Mesendoderm (in vitro differentiated cells): Measurements from ENCODE around the gene NOTCH4.
"Not testable (repeated sequence)": the region's sequence is repeated elsewhere in the genome, so short reads cannot be mapped to it uniquely, and the experiment has no call there.

Source experiments
- DNase-seq: peaks from one replicate; pipeline ENCODE4 v3.0.0; 2013
- H2AK5ac ChIP-seq: 2 replicates; pipeline ENCODE4 v1.6.1; 2013; ENCODE audit warnings: low read length, inconsistent platforms
- H2BK120ac ChIP-seq: 2 replicates; pipeline ENCODE4 v1.6.1; 2013; ENCODE audit warnings: low read depth, mild to moderate bottlenecking, low read length, moderate library complexity, mixed read lengths
- H2BK15ac ChIP-seq: replicated peaks from 2 replicates; pipeline ENCODE4 v1.6.1; 2013; ENCODE audit warnings: low read depth, mild to moderate bottlenecking, moderate library complexity
- H2BK5ac ChIP-seq: 2 replicates; pipeline ENCODE4 v1.6.1; 2013; ENCODE audit warnings: low read length, inconsistent platforms
- H3K18ac ChIP-seq: 2 replicates; pipeline ENCODE4 v1.6.1; 2013; ENCODE audit warnings: mild to moderate bottlenecking, low read length, mixed read lengths
- H3K23ac ChIP-seq: one replicate; pipeline ENCODE4 v1.6.1; 2013; ENCODE audit warnings: low read length
- H3K27ac ChIP-seq: 2 replicates; pipeline ENCODE4 v1.5.1; 2013; ENCODE audit warnings: low read depth, mild to moderate bottlenecking, inconsistent platforms, low read length, moderate library complexity
- H3K27me3 ChIP-seq: 2 replicates; pipeline ENCODE4 v1.6.1; 2013; ENCODE audit warnings: low read length, control low read depth, mild to moderate bottlenecking, inconsistent platforms; ENCODE audit not compliant: insufficient read depth, poor library complexity
- H3K36me3 ChIP-seq: 2 replicates; pipeline ENCODE4 v1.6.1; 2013; ENCODE audit warnings: low read length, inconsistent platforms; ENCODE audit not compliant: control insufficient read depth, insufficient read depth
- H3K4ac ChIP-seq: one replicate; pipeline ENCODE4 v1.6.1; 2013; ENCODE audit warnings: low read depth, mild to moderate bottlenecking, low read length, moderate library complexity
- H3K4me1 ChIP-seq: 2 replicates; pipeline ENCODE4 v1.6.1; 2013; ENCODE audit warnings: low read depth, low read length, inconsistent platforms; ENCODE audit not compliant: control insufficient read depth
- H3K4me2 ChIP-seq: 2 replicates; pipeline ENCODE4 v1.6.1; 2013; ENCODE audit warnings: low read length
- H3K4me3 ChIP-seq: 2 replicates; pipeline ENCODE4 v1.5.1; 2013; ENCODE audit warnings: mild to moderate bottlenecking, low read length
- H3K56ac ChIP-seq: one replicate; pipeline ENCODE4 v1.6.1; 2013; ENCODE audit warnings: low read length
- H3K79me1 ChIP-seq: 2 replicates; pipeline ENCODE4 v1.6.1; 2013; ENCODE audit warnings: low read length, inconsistent platforms
- H3K79me2 ChIP-seq: 2 replicates; pipeline ENCODE4 v1.6.1; 2013; ENCODE audit warnings: mild to moderate bottlenecking, low read length; ENCODE audit not compliant: control insufficient read depth, insufficient read depth
- H3K9ac ChIP-seq: 2 replicates; pipeline ENCODE4 v1.6.1; 2013; ENCODE audit warnings: low read length, inconsistent platforms
- H4K5ac ChIP-seq: one replicate; pipeline ENCODE4 v1.6.1; 2013; ENCODE audit warnings: low read length
- H4K8ac ChIP-seq: one replicate; pipeline ENCODE4 v1.6.1; 2013; ENCODE audit warnings: low read depth, mild to moderate bottlenecking, control low read depth, low read length, moderate library complexity
- WGBS: extraction: QIAGEN DNeasy Blood & Tissue Kit; methylation state at CpG from one replicate; pipeline ENCODE4 v1.1.7; 2013; ENCODE audit warnings: low lambda C conversion rate, missing lambda C conversion rate; ENCODE audit not compliant: insufficient coverage; ENCODE audit errors: extremely low coverage; 5-methylcytosine and 5-hydroxymethylcytosine counted together

The NOTCH4 gene

DNA sequence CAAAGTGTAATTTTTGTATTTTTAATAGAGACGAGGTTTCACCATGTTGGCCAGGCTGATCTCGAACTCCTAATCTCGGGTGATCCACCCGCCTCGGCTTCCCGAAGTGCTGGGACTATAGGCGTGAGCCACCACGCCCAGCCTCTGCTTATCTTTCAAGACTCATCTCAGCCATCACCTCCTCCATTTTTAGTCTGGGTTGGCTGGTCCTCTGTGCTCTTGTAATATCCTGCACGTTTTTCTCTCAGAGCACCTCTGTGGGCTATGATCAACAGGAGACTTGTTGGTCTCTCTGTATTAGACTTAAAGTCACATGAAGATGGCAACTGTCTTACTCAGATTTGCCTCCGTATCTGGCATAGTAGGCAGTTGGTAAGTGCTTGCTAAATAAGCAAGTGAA, 7.6 kb downstream of the NOTCH4 start:
- Histone ChIP-seq H2BK15ac (no peak overlapping the region), H4K8ac (no peak overlapping the region), H3K56ac (no peak overlapping the region), H3K27ac (no peak overlapping the region), H3K79me1 (no peaks in the 10 kb centered on the region), H3K4me2 (no peak overlapping the region), H2AK5ac (no peak overlapping the region), H3K4me3 (no peak overlapping the region), H3K9ac (no peak overlapping the region), H3K27me3 (no peaks in the 10 kb centered on the region), H3K4ac (no peak overlapping the region), H4K5ac (no peak overlapping the region), H3K4me1 (no peaks in the 10 kb centered on the region), H2BK120ac (no peak overlapping the region), H2BK5ac (no peak overlapping the region), H3K18ac (no peak overlapping the region), H3K79me2 (no peaks in the 10 kb centered on the region), H3K36me3 (no peaks in the 10 kb centered on the region), H3K23ac (no peak overlapping the region)
- no CpG with 5 or more reads among the region's 10 CpGs for WGBS
- DNase-seq = no peak

DNA sequence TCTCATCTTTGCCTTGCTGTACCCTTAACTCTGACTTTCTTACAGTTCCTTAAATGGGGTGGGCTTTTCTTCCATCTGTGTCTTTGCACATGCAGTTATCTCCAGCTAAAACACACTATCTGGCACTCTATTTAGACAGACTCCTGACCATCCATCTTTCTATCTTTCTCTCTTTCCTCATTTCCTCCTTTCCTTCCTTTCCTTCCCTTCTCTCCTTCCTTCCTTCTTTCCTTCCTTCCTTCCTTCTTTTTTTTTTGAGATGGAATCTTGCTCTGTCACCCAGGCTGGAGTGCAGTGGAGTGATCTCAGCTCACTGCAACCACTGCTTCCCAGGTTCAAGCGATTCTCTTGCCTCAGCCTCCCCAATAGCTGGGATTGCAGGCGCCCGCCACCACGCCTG, 8.2 kb downstream of the NOTCH4 start:
- DNase-seq = no peak
- Histone ChIP-seq H3K36me3 (no peaks in the 10 kb centered on the region), H3K4ac (no peak overlapping the region), H4K8ac (no peak overlapping the region), H3K79me2 (no peaks in the 10 kb centered on the region), H3K79me1 (no peaks in the 10 kb centered on the region), H4K5ac (no peak overlapping the region), H3K23ac (no peak overlapping the region), H2BK120ac (no peak overlapping the region), H3K27ac (no peak overlapping the region), H2BK15ac (no peak overlapping the region), H3K4me2 (no peak overlapping the region), H3K56ac (no peak overlapping the region), H3K9ac (no peak overlapping the region), H2AK5ac (no peak overlapping the region), H3K27me3 (no peaks in the 10 kb centered on the region), H2BK5ac (no peak overlapping the region), H3K4me1 (no peaks in the 10 kb centered on the region), H3K4me3 (no peak overlapping the region), H3K18ac (no peak overlapping the region)
- WGBS = no CpG with 5 or more reads among the region's 4 CpGs

DNA sequence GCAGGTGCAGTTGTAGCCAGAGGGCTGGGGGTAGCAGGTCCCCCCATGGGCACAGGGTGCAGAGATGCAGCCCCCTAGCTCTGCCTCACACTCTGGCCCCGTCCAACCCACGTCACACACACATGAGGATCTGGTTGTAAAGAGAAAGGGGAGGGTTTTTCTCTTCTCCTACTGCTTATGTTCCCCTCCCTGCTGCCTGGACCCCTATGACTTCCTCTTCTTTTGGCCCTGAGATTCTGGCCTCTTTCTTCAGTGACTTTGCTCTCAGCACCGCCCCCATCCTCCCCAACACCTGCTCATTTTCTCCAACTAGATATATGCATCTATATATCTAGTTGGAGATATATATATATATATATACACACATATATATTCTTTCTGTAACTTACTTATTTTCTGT, 9.7 kb downstream of the NOTCH4 start:
- H4K5ac ChIP-seq = no peak overlapping the region
- no peak overlapping the region for H3K4me2 ChIP-seq
- H3K9ac ChIP-seq = no peak overlapping the region
- no peak overlapping the region for H4K8ac ChIP-seq
- H2AK5ac ChIP-seq = no peak overlapping the region
- no peak overlapping the region for H3K4me3 ChIP-seq
- no peaks in the 10 kb centered on the region for H3K4me1 ChIP-seq
- no peaks in the 10 kb centered on the region for H3K79me1 ChIP-seq
- H3K23ac ChIP-seq = no peak overlapping the region
- no peak overlapping the region for H2BK5ac ChIP-seq
- no peak for DNase-seq
- no peak overlapping the region for H3K27ac ChIP-seq
- no peak overlapping the region for H3K56ac ChIP-seq
- H3K18ac ChIP-seq = no peak overlapping the region
- no peaks in the 10 kb centered on the region for H3K36me3 ChIP-seq
- no peak overlapping the region for H2BK15ac ChIP-seq
- no peaks in the 10 kb centered on the region for H3K27me3 ChIP-seq
- no CpG with 5 or more reads among the region's 3 CpGs for WGBS
- no peak overlapping the region for H2BK120ac ChIP-seq
- H3K4ac ChIP-seq = no peak overlapping the region
- no peaks in the 10 kb centered on the region for H3K79me2 ChIP-seq

DNA sequence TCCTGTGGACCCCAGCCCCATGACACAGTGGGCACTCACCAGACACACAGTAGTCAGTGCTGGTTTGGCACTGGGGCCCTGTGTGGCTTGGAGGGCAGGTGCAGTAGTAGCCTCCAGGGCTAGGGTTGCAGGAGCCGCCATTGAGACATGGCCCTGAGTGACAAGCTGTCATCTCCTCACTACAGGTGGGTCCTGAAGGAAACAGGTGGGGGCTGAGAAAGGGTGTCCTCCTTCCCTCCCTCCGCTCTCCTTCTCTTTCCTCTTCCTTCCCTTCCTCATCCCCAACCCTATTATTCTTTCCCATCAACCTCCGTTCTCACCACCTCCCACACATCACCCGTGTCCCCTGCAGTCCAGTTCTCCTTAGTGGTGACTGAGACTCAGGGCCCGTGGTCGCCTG, 10.2 kb downstream of the NOTCH4 start:
- no peak overlapping the region for H2AK5ac ChIP-seq
- H3K4me3 ChIP-seq = no peak overlapping the region
- H3K9ac ChIP-seq = no peak overlapping the region
- H3K27me3 ChIP-seq = no peaks in the 10 kb centered on the region
- no peak overlapping the region for H3K27ac ChIP-seq
- WGBS = no CpG with 5 or more reads among the region's 6 CpGs
- H3K4ac ChIP-seq = no peak overlapping the region
- H3K18ac ChIP-seq = no peak overlapping the region
- H3K56ac ChIP-seq = no peak overlapping the region
- H3K4me1 ChIP-seq = no peaks in the 10 kb centered on the region
- H3K23ac ChIP-seq = no peak overlapping the region
- no peak for DNase-seq
- no peak overlapping the region for H2BK15ac ChIP-seq
- no peak overlapping the region for H4K8ac ChIP-seq
- H3K79me1 ChIP-seq = no peaks in the 10 kb centered on the region
- H3K79me2 ChIP-seq = no peaks in the 10 kb centered on the region
- H2BK120ac ChIP-seq = no peak overlapping the region
- H4K5ac ChIP-seq = no peak overlapping the region
- H3K36me3 ChIP-seq = no peaks in the 10 kb centered on the region
- no peak overlapping the region for H2BK5ac ChIP-seq
- H3K4me2 ChIP-seq = no peak overlapping the region

DNA sequence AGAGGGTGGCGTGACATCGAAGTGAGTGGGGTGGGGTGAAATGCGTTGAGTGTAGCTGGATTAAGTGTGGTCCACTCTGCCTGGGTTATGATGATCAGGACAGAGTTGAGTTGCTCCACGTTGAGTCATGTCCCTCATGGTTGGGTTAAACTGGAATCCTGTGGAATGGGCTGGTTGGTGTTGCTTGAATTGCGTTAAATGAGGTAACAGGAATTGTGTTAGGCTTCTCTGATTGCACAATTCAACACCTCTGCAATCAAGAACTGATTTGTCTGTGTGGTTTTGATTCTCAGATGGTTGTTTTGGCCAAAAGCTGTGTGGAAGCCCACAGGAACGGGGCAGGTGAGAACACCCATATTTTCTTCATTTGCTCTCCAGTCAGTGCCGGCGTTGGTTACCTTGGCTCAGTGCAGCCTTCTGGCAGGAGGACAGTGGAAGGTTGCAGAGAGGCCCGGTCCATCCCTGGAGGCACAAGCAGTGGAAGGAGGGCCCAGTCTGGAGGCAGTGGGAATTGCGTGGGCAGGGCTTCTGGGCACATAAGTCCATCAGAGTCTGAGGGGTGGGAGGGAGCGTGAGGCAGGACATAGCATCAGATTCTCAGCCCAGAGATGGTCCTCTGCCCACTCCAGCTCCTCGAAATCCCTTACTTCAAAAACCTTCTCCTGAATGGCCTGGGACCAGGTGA, 11.6 kb downstream of the NOTCH4 start:
- Histone ChIP-seq H3K4me1 (no peaks in the 10 kb centered on the region), H2AK5ac (no peak overlapping the region), H3K27me3 (no peaks in the 10 kb centered on the region), H2BK120ac (no peak overlapping the region), H3K79me2 (no peaks in the 10 kb centered on the region), H3K18ac (no peak overlapping the region), H2BK15ac (no peak overlapping the region), H3K79me1 (no peaks in the 10 kb centered on the region), H4K5ac (no peak overlapping the region), H2BK5ac (no peak overlapping the region), H3K36me3 (no peaks in the 10 kb centered on the region), H4K8ac (no peak overlapping the region), H3K27ac (no peak overlapping the region), H3K9ac (no peak overlapping the region), H3K4me3 (no peak overlapping the region), H3K56ac (no peak overlapping the region), H3K4ac (no peak overlapping the region), H3K23ac (no peak overlapping the region), H3K4me2 (no peak overlapping the region)
- no CpG with 5 or more reads among the region's 12 CpGs for WGBS
- no peak for DNase-seq

DNA sequence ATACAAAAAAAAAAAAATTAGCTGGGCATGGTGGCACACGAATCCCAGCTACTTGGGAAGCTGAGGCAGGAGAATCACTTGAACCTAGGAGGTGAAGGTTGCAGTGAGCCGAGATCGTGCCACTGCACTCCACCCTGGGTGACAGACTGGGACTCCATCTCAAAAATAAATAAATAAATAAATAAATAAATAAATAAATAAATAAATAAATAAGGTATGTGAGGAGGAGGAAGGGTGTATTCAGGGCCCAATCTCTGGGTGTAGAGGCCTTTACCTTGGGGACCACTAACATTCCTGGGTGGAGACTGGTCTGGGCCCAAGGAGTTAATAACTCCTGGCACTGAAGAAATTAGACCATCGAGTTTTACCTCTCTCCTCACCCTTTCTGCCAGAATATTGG, 12.4 kb downstream of the NOTCH4 start:
- not testable (repeated sequence) for H3K4me1 ChIP-seq, H3K56ac ChIP-seq, H2BK15ac ChIP-seq, H4K8ac ChIP-seq, H2BK5ac ChIP-seq, H3K79me1 ChIP-seq, H3K4me3 ChIP-seq, H3K27ac ChIP-seq, DNase-seq, H3K4ac ChIP-seq, H3K23ac ChIP-seq, H2BK120ac ChIP-seq, H2AK5ac ChIP-seq, H3K36me3 ChIP-seq, H3K9ac ChIP-seq, H3K27me3 ChIP-seq, H3K79me2 ChIP-seq, H4K5ac ChIP-seq, H3K18ac ChIP-seq, H3K4me2 ChIP-seq
- WGBS = no CpG with 5 or more reads among the region's 4 CpGs
